B cell (primary cell): ENCODE measurements around the gene TBC1D1.

Experiments used
- CTCF ChIP-seq: fragments of 200-600 bp; IDR thresholded peaks from one replicate; pipeline ENCODE4 v1.8.0; 2022; ENCODE audit warnings: antibody characterized with exemption, mild to moderate bottlenecking
- EZH2 ChIP-seq: IDR thresholded peaks from 2 replicates; pipeline ENCODE4 v1.6.1; 2012; ENCODE audit warnings: borderline replicate concordance, low read depth, mild to moderate bottlenecking, moderate library complexity, low read length; ENCODE audit not compliant: insufficient read depth, poor library complexity, severe bottlenecking

- TF ChIP-seq CTCF (no peak), EZH2 (no peak)
Measured at GRCh38 chr4:38117591-38117990, 226.7 kb downstream of the TBC1D1 start.
